Prostate gland (tissue), 2 donors: ENCODE measurements around the gene USP4. TPM values are rescaled to one million over a fixed set of nuclear protein-coding genes. Genes with fewer than 3 reads are reported as not detected.

Source experiments
- DNase-seq: peaks from one replicate; pipeline ENCODE4 v3.0.0-alpha.2; 2019; ENCODE audit warnings: low spot score
- H3K27ac ChIP-seq, 2 donors: fragments of 200-600 bp; sonication (generic); 2 replicates each; pipeline ENCODE4 v1.5.1; 2017 to 2019
- H3K27me3 ChIP-seq: fragments of 200-600 bp; sonication (generic); replicated peaks from 2 replicates; pipeline ENCODE4 v1.5.1; 2019; ENCODE audit not compliant: insufficient read depth
- H3K36me3 ChIP-seq, 2 donors: fragments of 200-600 bp; sonication (generic); 1 replicate in 1 of 2; 2 replicates in 1 of 2; pipeline versions ENCODE4 v1.5.1 to v1.8.1; 2017 to 2019
- H3K4me1 ChIP-seq: fragments of 200-600 bp; sonication (generic); replicated peaks from 2 replicates; pipeline ENCODE4 v1.5.1; 2019
- H3K4me3 ChIP-seq, 2 donors: fragments of 200-600 bp; sonication (generic); 2 replicates each; pipeline ENCODE4 v1.5.1; 2017 to 2019
- H3K9me3 ChIP-seq: fragments of 200-600 bp; sonication (generic); 2 replicates; pipeline ENCODE4 v1.5.1; 2017
- CTCF ChIP-seq, 4 experiments: fragments of 200-600 bp in 2 of 4; fragments of 450-650 bp in 2 of 4; sonication (generic) in 2 of 4; IDR thresholded peaks; 1 replicate in 3 of 4; 2 replicates in 1 of 4; pipeline ENCODE4 v1.5.1; 2016 to 2019; ENCODE audit warnings: antibody characterized with exemption in 4 of 4, mild to moderate bottlenecking in 2 of 4, moderate library complexity in 2 of 4
- POLR2A ChIP-seq: fragments of 450-650 bp; IDR thresholded peaks from one replicate; pipeline ENCODE4 v1.6.1; 2016; ENCODE audit warnings: antibody characterized with exemption, mild to moderate bottlenecking
- POLR2AphosphoS5 ChIP-seq: sonication (generic); formaldehyde crosslinking; IDR thresholded peaks from one replicate; pipeline ENCODE4 v1.6.1; 2017; ENCODE audit warnings: antibody characterized with exemption
- WGBS: methylation state at CpG from one replicate; pipeline ENCODE4 v1.1.5; 2018; 5-methylcytosine and 5-hydroxymethylcytosine counted together
- intact Hi-C: fragments of 100-400 bp; cut with DNase I; formaldehyde crosslinking; loops from one replicate; pipeline ENCODE4 v1.14.2; 2022
- total RNA-seq, 2 donors: library from RNA; depleted of rRNA; stranded (reverse); fragments of >200 nt; gene quantifications; one replicate each; pipeline ENCODE4 v1.1.0, GENCODE V29; 2016

Gene USP4
- total RNA-seq, 2 donors from 2014 or later: 18.3 to 30.8 TPM

- intact Hi-C loops: no loop called here
- no peaks in the 10 kb centered on the region for H3K9me3 ChIP-seq
- 80% methylated on average over 11 of the region's 11 CpGs for WGBS
- H3K36me3 ChIP-seq: no peaks in the 10 kb centered on the region
- no peak overlapping the region for H3K4me3 ChIP-seq
- no peaks in the 10 kb centered on the region for H3K4me1 ChIP-seq
- H3K27ac ChIP-seq: no peak overlapping the region
- no peaks in the 10 kb centered on the region for H3K27me3 ChIP-seq
- TF ChIP-seq CTCF (IDR thresholded peaks at IDR 0.05): no peak
- TF ChIP-seq POLR2AphosphoS5: no peak
- no peak for TF ChIP-seq POLR2A
- DNase-seq: no peak
These were observed 46.4 kb upstream of the USP4 start for GRCh38 chr3:49386056-49386756.

GRCh38 chr3:49385617-49386016 lies 45.8 kb upstream of the USP4 start:
- Histone ChIP-seq H3K4me3 (no peak overlapping the region), H3K4me1 (no peaks in the 10 kb centered on the region), H3K36me3 (no peaks in the 10 kb centered on the region), H3K9me3 (no peaks in the 10 kb centered on the region), H3K27ac (no peak overlapping the region), H3K27me3 (no peaks in the 10 kb centered on the region)
- intact Hi-C loops: no loop called here
- no peak for DNase-seq
- 85% methylated on average over 1 of the region's 1 CpG for WGBS
- no peak for TF ChIP-seq POLR2A
- no peak for TF ChIP-seq POLR2AphosphoS5
- TF ChIP-seq CTCF (IDR thresholded peaks at IDR 0.05): no peak

GRCh38 chr3:49383387-49383786 lies 43.5 kb upstream of the USP4 start:
- no peaks in the 10 kb centered on the region for H3K4me1 ChIP-seq
- WGBS: 77% methylated on average over 5 of the region's 5 CpGs

GRCh38 chr3:49378249-49378895 lies 38.5 kb upstream of the USP4 start:
- Histone ChIP-seq H3K36me3 (no peaks in the 10 kb centered on the region), H3K27ac (no peak overlapping the region), H3K4me3 (no peak overlapping the region), H3K27me3 (no peaks in the 10 kb centered on the region), H3K9me3 (no peaks in the 10 kb centered on the region), H3K4me1 (no peaks in the 10 kb centered on the region)
- TF ChIP-seq CTCF (IDR thresholded peaks at IDR 0.05) (no peak), POLR2A (no peak), POLR2AphosphoS5 (no peak)
- intact Hi-C loops: no loop called here
- no peak for DNase-seq
- 77% methylated on average over 11 of the region's 11 CpGs for WGBS

More at GRCh38 chr3:49383387-49383786, 43.5 kb upstream of the USP4 start:
- Histone ChIP-seq H3K27ac (no peak overlapping the region), H3K4me3 (no peak overlapping the region), H3K9me3 (no peaks in the 10 kb centered on the region), H3K27me3 (no peaks in the 10 kb centered on the region), H3K36me3 (no peaks in the 10 kb centered on the region)
- DNase-seq: no peak
- intact Hi-C loops: no loop called here
- TF ChIP-seq POLR2AphosphoS5 (no peak), POLR2A (no peak), CTCF (IDR thresholded peaks at IDR 0.05) (no peak)

- no peaks in the 10 kb centered on the region for H3K36me3 ChIP-seq
- no peaks in the 10 kb centered on the region for H3K27me3 ChIP-seq
- no peak for DNase-seq
- H3K4me1 ChIP-seq: no peaks in the 10 kb centered on the region
- no peak overlapping the region for H3K27ac ChIP-seq
- intact Hi-C loops: no loop called here
- WGBS: 100% methylated on average over 1 of the region's 1 CpG
- TF ChIP-seq CTCF (IDR thresholded peaks at IDR 0.05): no peak
- no peak for TF ChIP-seq POLR2A
- no peak for TF ChIP-seq POLR2AphosphoS5
- H3K9me3 ChIP-seq: no peaks in the 10 kb centered on the region
- no peak overlapping the region for H3K4me3 ChIP-seq
These were observed 37.6 kb upstream of the USP4 start for GRCh38 chr3:49377483-49377882.
